Kidney glomerular epithelial cell (primary cell): ENCODE measurements around the gene SLC38A9.
"Not testable (repeated sequence)": the region's sequence is repeated elsewhere in the genome, so short reads cannot be mapped to it uniquely, and the experiment has no call there.

Source experiments
- DNase-seq: peaks from one replicate; lab custom pipeline; 2025; lab: John Stamatoyannopoulos, UW

The SLC38A9 gene

DNA sequence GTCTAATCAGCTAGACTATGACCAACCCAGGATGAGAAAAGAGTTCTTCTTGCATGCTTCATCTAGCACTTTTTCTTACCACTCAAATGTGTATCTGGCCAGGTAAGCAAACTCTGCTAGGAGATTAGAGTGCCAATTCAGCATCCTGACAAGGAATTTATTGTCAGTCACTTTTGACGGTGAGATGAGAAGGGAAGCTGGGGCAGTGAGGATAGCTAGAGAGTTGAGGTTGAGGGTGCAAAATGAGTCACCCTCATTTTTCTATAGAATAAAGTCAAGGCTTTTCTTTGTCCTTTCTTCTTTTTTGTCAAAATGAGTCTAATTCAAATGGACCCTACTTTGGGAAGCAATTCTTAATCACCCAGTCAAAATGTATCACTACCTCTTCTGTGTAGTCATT lies 102.7 kb downstream of the SLC38A9 start:
- no peak for DNase-seq

- no peak for DNase-seq
These were observed 103.4 kb downstream of the SLC38A9 start for GRCh38 chr5:55608595-55609349.

DNA sequence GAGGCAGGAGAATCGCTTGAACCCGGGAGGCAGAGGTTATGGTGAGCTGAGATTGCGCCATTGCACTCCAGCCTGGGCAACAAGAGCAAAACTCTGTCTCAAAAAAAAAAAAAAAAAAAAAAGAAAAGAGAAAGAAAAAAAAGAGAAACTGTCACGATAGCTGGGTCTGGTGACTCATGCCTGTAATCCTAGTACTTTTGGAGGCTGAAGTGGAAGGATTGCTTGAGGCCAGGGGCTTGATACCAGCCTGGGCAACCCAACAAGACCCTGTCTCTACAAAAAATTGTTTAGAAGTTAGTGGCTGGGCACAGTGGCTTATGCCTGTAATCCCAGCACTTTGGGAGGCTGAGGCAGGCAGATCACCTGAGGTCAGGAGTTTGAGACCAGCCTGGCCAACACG lies 104.8 kb downstream of the SLC38A9 start:
- not testable (repeated sequence) for DNase-seq

DNA sequence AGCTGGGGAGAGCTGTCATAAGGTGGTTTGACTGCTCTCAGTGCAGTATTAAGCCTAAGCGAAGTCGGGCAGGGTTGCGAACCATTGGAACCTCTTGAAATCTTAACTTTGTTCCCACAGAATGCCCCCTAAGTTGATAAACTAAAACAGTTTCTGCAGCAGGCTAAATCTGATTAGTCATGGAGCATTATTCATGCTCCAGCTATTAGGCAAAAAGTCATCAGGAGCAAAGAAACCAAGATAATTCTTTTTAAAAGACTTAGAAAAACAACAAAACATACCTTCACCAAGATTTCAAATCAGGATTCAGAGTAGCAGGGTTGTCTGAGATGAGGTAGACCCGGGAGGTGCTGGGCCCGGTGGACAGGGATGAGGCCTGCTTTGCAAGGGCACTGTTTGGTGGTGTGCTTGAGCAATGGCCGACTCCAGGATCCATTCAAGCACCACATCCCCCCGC lies 107.5 kb downstream of the SLC38A9 start:
- peak; percentile 18 for DNase-seq

- no peak for DNase-seq
These were observed 108.2 kb downstream of the SLC38A9 start for GRCh38 chr5:55603922-55604321.

DNA sequence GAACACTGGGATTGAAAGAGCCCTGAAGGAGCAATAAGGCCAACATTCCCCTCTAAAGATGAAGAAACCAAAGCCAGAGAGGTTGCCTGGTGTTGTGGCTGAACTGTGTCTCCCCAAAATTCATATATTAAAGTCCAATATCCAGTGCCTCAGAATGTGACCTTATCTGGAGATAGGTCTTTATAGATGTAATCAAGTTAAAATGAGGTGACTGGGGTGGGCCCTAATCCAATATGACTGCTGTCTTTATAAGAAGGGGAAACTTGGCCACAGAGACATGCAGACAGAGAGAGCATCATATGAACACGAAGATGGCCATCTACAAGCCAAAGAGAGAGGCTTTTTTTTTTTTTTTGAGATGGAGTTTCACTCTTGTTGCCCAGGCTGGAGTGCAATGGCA lies 110.5 kb downstream of the SLC38A9 start:
- DNase-seq: no peak

DNA sequence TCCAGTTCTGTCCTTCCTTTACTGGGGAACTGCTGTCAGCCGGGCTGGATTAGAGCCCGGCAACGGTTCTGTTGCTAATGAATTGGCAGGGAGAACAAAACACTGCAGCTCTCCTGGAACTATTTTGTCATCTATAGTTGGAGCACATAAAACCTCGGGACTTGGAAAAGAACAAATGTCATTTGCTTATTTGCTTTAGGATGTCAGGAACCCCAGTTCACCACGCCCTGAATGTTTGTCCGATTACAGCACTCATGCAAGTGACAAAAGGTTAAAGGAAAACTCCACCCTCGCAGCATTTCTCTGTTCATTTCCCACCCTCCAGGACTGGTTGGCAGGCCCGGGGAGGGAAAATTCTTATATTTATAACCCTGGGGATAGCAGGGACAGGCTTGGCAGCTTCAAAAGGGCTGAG lies 110.9 kb downstream of the SLC38A9 start:
- peak; percentile 25 for DNase-seq

DNA sequence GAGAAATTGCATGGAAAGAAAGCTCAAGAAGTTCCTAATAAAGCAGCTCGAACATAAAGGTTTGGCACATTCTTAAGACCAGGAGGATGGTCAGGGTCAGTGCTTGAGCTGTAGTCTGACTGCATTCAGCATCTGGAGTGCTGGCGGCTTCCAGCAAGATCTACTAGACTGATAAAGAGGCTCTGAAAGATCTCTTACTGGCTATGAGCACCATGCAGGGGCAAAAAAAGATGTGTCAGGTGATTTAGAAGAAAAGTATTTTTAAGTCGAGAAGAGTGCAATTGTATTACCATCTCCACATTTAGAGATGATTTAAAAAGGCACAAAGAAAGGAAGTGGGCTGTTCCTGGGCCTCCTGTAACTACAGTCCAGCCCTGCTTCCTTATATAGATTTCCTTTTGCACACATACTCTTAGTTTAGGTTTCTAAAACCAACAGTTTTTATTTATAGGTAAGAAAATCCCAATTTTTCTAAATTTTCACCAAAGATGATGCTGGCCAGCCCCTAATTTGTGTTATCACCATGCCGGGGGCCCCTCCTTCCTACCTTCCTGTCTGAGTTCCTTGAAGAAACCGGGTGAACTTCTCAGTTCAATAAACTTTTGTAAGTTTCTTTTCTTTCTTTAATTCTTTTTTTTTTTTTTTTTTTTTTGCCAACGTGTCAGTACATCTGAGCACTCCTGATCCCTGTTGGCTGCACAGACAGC lies 111.5 kb downstream of the SLC38A9 start:
- DNase-seq: peak; percentile 9

DNA sequence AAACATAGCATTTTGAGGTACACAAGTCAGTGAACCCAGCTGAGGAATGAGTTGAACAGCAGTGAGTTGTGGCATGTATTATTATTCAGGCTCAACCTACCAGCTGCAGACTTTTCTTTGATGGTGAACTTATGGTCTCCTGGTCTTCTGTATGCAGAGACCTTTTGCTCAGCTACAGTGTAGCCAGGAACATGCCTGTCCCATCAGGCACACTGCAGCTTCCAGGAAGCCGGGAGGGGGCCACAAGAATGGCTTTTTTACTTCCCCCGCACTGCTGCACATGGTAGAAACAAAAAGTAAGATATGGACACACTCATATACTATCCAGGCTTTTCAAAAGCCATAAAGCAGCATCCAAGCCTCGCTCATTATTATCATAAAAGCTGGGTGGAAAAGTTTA lies 112.0 kb downstream of the SLC38A9 start:
- DNase-seq: no peak

GRCh38 chr5:55599148-55600050 lies 112.7 kb downstream of the SLC38A9 start:
- DNase-seq: no peak

- DNase-seq: peak; percentile 20
These were observed 114.8 kb downstream of the SLC38A9 start for GRCh38 chr5:55597014-55597981.

DNA sequence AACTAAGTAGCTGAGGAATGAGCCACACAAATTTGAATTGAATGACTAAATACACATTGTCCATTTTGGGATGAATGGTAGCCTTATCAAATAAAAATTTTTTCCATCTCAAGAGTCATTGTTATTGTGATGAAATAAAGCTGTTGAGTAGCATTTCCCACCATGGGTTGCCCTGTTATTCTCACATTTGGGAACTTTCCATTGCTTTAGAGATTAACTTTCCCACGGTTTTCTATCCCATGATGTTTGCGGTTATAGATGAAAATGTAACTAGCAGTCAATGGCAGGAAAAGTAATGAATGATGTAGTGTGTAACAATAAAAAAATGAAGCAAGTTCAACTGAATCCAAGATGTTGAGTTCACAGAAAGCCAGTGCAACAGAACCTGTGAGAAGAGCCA lies 117.5 kb downstream of the SLC38A9 start:
- no peak for DNase-seq

- DNase-seq: no peak
These were observed 119.0 kb downstream of the SLC38A9 start for GRCh38 chr5:55593115-55593472.

GRCh38 chr5:55592388-55593114 lies 119.6 kb downstream of the SLC38A9 start:
- no peak for DNase-seq

DNA sequence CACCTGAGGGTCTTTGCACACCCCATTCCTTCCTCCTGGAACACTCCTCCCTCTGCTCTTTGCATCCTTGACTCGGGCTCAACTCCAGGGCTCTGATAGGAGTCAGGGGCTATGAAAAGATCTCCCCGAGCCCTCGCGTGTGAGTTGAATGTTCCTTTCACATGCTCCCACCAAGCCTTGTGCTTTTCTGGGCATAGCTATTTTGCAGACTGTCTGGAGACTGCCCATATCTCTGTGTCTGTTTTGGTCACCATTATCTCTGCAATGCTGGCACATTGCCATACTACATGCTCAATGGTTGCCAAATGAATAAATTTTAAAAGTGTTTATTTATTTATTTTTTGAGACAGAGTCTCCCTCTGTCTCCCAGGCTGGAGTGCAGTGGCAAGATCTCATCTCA lies 120.4 kb downstream of the SLC38A9 start:
- no peak for DNase-seq

GRCh38 chr5:55585206-55585610 lies 126.9 kb downstream of the SLC38A9 start:
- no peak for DNase-seq

DNA sequence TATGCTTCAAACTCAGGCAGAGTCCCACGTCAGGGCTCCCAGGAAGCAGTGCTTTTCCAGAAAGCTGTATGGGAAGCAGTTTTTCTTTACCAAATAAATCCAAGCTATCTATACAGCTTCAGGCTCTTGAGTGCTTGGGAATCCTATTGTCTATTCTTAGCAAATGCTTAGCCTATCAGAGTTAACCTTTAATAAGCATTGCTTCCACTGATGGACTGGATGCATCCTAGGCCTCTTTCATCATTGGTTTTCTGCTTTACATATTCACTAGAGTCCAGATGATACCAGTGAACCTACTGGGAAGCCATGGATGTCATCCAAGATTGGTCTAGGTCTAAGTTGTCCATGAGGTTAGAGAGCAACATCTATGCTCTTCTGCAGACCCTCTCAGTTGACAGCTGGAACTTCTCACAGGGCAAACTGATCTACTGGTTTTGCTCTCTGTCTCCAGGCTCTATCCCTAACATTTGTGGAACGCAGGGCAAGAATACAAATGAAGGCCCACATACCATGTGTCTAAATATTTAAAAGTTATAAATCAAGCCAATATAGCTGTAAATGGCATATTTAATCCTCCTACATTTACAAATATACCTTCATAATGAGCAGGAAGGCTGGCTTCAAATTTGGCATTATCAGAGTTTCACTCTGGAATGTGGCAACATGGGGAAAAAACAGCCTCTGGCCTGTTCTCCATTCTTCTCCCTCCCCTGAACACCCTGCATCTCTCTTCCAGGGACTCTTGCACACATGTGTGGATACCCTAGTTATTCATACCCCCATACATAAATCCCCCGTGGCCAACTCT lies 127.5 kb downstream of the SLC38A9 start:
- no peak for DNase-seq

GRCh38 chr5:55583578-55583977 lies 128.5 kb downstream of the SLC38A9 start:
- DNase-seq: no peak

GRCh38 chr5:55582256-55582655 lies 129.9 kb downstream of the SLC38A9 start:
- DNase-seq: no peak

- no peak for DNase-seq
These were observed 132.1 kb downstream of the SLC38A9 start for GRCh38 chr5:55580042-55580441.
